ENCODE measurements around the gene USF1. TPM values are rescaled to one million over a fixed set of nuclear protein-coding genes. Genes with fewer than 3 reads are reported as not detected.
A peak's percentile ranks its signal among the peaks of the same experiment; 100 is the strongest.
"Not testable (repeated sequence)": the region's sequence is repeated elsewhere in the genome, so short reads cannot be mapped to it uniquely, and the experiment has no call there.

The USF1 gene
- total RNA-seq, 1 experiment from 2014 or later, result 83.2 TPM

- DNase-seq (ENCODE audit: low read depth), result no peak
Observed at GRCh38 chr1:161079436-161080110, 33.8 kb upstream of the USF1 start.

GRCh38 chr1:161077426-161077825 lies 31.6 kb upstream of the USF1 start:
- no peak for DNase-seq (ENCODE audit: low read depth)

GRCh38 chr1:161076410-161076809 lies 30.6 kb upstream of the USF1 start:
- DNase-seq (ENCODE audit: low read depth), result no peak

- no peak for DNase-seq (ENCODE audit: low read depth)
Observed at GRCh38 chr1:161074676-161075368, 29.0 kb upstream of the USF1 start.

- no peak for DNase-seq (ENCODE audit: low read depth)
Observed at GRCh38 chr1:161073474-161074121, 27.8 kb upstream of the USF1 start.

- DNase-seq (ENCODE audit: low read depth), result no peak
Observed at GRCh38 chr1:161072751-161073449, 27.1 kb upstream of the USF1 start.

- peak; percentile 44 for DNase-seq (ENCODE audit: low read depth)
Observed at GRCh38 chr1:161071886-161072371, 26.2 kb upstream of the USF1 start.

- no peak for DNase-seq (ENCODE audit: low read depth)
Observed at GRCh38 chr1:161070761-161071160, 25.0 kb upstream of the USF1 start.

- no peak for DNase-seq (ENCODE audit: low read depth)
Observed at GRCh38 chr1:161069731-161070270, 24.0 kb upstream of the USF1 start, which contains the start of gene ARHGAP30. ARHGAP30 (minus strand) TSS chr1:161069891; CDS start chr1:161069624, 267 bp downstream.

GRCh38 chr1:161069241-161069640 lies 23.5 kb upstream of the USF1 start:
- DNase-seq (ENCODE audit: low read depth), result no peak

- no peak for DNase-seq (ENCODE audit: low read depth)
Observed at GRCh38 chr1:161068306-161069234, 22.8 kb upstream of the USF1 start.

GRCh38 chr1:161066694-161067093 lies 20.9 kb upstream of the USF1 start:
- no peak for DNase-seq (ENCODE audit: low read depth)

GRCh38 chr1:161065681-161066080 lies 19.9 kb upstream of the USF1 start:
- DNase-seq (ENCODE audit: low read depth), result not testable (repeated sequence)

- DNase-seq (ENCODE audit: low read depth), result not testable (repeated sequence)
Observed at GRCh38 chr1:161063936-161064335, 18.2 kb upstream of the USF1 start.

- no peak for DNase-seq (ENCODE audit: low read depth)
Observed at GRCh38 chr1:161061419-161061818, 15.6 kb upstream of the USF1 start.

GRCh38 chr1:161059293-161059692 lies 13.5 kb upstream of the USF1 start:
- no peak for DNase-seq (ENCODE audit: low read depth)

GRCh38 chr1:161054805-161055204 lies 9.0 kb upstream of the USF1 start:
- no peak for DNase-seq (ENCODE audit: low read depth)

GRCh38 chr1:161054232-161054631 lies 8.5 kb upstream of the USF1 start:
- no peak for DNase-seq (ENCODE audit: low read depth)

GRCh38 chr1:161052899-161053298 lies 7.1 kb upstream of the USF1 start:
- no peak for DNase-seq (ENCODE audit: low read depth)

- no peak for DNase-seq (ENCODE audit: low read depth)
Observed at GRCh38 chr1:161051219-161051618, 5.4 kb upstream of the USF1 start.
